ENCODE data around the gene CST7.

DNA sequence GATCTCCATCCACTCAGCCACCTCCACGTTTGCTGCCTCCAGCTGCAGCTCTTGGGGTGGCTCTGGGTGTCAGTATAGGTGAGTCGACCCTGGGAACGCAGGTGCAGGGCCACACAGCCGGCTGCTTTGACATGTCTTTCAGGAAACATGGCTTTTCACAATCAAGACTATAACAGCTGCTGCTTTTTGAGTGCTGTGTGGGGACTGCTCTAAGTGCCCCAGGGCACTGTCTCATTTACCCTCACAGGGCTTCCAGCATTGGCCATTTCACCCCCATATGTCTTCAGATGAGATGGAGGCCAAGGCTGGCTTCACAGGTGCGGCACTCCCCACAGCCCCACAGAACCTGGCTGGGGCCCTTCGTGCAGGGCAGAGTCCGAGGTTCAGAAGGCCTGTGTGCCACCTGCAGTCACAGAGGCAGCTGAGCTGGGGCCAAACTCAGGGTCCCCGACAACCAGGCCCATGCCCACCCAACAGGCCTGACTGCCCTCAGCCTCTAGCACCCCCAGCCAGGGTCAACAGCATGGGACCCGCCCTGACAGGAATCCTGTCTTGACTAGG, 14.9 kb upstream of the CST7 start:
- TF ChIP-seq, protein P1, sequence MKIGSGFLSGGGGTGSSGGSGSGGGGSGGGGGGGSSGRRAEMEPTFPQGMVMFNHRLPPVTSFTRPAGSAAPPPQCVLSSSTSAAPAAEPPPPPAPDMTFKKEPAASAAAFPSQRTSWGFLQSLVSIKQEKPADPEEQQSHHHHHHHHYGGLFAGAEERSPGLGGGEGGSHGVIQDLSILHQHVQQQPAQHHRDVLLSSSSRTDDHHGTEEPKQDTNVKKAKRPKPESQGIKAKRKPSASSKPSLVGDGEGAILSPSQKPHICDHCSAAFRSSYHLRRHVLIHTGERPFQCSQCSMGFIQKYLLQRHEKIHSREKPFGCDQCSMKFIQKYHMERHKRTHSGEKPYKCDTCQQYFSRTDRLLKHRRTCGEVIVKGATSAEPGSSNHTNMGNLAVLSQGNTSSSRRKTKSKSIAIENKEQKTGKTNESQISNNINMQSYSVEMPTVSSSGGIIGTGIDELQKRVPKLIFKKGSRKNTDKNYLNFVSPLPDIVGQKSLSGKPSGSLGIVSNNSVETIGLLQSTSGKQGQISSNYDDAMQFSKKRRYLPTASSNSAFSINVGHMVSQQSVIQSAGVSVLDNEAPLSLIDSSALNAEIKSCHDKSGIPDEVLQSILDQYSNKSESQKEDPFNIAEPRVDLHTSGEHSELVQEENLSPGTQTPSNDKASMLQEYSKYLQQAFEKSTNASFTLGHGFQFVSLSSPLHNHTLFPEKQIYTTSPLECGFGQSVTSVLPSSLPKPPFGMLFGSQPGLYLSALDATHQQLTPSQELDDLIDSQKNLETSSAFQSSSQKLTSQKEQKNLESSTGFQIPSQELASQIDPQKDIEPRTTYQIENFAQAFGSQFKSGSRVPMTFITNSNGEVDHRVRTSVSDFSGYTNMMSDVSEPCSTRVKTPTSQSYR (CRISPR knock-in tag; IDR thresholded peaks at IDR 0.05): no peak
- TF ChIP-seq, protein P2, sequence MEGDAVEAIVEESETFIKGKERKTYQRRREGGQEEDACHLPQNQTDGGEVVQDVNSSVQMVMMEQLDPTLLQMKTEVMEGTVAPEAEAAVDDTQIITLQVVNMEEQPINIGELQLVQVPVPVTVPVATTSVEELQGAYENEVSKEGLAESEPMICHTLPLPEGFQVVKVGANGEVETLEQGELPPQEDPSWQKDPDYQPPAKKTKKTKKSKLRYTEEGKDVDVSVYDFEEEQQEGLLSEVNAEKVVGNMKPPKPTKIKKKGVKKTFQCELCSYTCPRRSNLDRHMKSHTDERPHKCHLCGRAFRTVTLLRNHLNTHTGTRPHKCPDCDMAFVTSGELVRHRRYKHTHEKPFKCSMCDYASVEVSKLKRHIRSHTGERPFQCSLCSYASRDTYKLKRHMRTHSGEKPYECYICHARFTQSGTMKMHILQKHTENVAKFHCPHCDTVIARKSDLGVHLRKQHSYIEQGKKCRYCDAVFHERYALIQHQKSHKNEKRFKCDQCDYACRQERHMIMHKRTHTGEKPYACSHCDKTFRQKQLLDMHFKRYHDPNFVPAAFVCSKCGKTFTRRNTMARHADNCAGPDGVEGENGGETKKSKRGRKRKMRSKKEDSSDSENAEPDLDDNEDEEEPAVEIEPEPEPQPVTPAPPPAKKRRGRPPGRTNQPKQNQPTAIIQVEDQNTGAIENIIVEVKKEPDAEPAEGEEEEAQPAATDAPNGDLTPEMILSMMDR (IDR thresholded peaks at IDR 0.05): no peak
- no peak for TF ChIP-seq ATF2 (CRISPR knock-in tag; IDR thresholded peaks at IDR 0.05; ENCODE audit: borderline replicate concordance, low read depth)
- no peak for TF ChIP-seq JUN (CRISPR knock-in tag; IDR thresholded peaks at IDR 0.05)
- TF ChIP-seq, protein P3, sequence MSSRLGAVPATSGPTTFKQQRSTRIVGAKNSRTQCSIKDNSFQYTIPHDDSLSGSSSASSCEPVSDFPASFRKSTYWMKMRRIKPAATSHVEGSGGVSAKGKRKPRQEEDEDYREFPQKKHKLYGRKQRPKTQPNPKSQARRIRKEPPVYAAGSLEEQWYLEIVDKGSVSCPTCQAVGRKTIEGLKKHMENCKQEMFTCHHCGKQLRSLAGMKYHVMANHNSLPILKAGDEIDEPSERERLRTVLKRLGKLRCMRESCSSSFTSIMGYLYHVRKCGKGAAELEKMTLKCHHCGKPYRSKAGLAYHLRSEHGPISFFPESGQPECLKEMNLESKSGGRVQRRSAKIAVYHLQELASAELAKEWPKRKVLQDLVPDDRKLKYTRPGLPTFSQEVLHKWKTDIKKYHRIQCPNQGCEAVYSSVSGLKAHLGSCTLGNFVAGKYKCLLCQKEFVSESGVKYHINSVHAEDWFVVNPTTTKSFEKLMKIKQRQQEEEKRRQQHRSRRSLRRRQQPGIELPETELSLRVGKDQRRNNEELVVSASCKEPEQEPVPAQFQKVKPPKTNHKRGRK (CRISPR knock-in tag; IDR thresholded peaks at IDR 0.05; ENCODE audit: borderline replicate concordance): no peak
- no peak for TF ChIP-seq KAT7 (CRISPR knock-in tag; IDR thresholded peaks at IDR 0.05; ENCODE audit: borderline replicate concordance)
- TF ChIP-seq, protein P4, sequence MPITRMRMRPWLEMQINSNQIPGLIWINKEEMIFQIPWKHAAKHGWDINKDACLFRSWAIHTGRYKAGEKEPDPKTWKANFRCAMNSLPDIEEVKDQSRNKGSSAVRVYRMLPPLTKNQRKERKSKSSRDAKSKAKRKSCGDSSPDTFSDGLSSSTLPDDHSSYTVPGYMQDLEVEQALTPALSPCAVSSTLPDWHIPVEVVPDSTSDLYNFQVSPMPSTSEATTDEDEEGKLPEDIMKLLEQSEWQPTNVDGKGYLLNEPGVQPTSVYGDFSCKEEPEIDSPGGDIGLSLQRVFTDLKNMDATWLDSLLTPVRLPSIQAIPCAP (CRISPR knock-in tag; IDR thresholded peaks at IDR 0.05): no peak
- TF ChIP-seq MAX (CRISPR knock-in tag; IDR thresholded peaks at IDR 0.05): no peak
